Measurements from ENCODE around the gene ATP4B.

GRCh38 chr13:113612607-113613006, 45.4 kb downstream of the ATP4B start:
- TF ChIP-seq POLR2AphosphoS5 (IDR thresholded peaks at IDR 0.05; ENCODE audit: low read depth) (no peak), GABPA (IDR thresholded peaks at IDR 0.05; ENCODE audit: low read depth) (no peak)

Data from HL-60 (cell line).